GM18870 (cell line): ENCODE data around the gene CHM.

Experiments used
- ATAC-seq: cut with Tn5 transposase; IDR thresholded peaks from one replicate; pipeline ENCODE4 v1.9.1; 2021; ENCODE audit warnings: moderate library complexity; ENCODE audit not compliant: unreplicated experiment

CHM gene

DNA sequence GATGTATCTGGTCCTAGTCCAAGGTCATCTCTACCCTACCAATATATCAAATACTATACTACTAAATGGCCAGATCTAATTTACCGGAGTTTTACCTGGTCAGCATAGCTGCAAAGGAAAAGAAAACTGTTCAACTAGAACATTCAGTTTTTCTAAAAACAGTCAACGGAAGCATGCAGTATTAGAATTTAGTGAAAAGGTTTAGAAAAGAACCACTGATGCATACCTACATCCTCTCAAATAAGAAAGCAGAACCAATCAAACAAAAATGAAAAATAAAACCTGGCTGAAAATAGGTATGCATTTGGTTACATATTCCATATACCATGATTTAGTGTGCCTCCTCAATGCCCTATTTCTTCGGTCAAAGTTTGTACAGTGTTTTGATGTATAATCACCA lies 140.0 kb downstream of the CHM start:
- ATAC-seq, result no peak

DNA sequence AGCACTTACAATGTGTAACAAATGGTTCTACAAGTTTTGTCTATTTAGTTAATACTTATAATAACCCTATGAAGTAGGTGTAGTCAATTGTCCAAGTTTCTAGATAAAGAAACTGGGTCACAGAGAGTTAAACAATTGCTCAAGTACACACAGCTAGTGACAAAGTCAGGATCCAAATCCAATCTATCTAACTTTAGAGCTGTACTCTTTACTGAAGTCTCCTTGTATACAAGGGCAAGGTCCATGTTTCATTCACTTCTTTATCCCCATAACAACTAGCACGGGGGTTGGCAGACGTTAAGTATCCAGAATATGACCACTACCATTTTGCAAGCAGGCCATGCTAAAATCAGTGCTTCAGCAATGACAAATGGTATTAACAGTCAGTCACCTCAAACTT lies 141.0 kb downstream of the CHM start:
- no peak for ATAC-seq

GRCh38 chrX:85905851-85906250 lies 141.5 kb downstream of the CHM start:
- no peak for ATAC-seq

DNA sequence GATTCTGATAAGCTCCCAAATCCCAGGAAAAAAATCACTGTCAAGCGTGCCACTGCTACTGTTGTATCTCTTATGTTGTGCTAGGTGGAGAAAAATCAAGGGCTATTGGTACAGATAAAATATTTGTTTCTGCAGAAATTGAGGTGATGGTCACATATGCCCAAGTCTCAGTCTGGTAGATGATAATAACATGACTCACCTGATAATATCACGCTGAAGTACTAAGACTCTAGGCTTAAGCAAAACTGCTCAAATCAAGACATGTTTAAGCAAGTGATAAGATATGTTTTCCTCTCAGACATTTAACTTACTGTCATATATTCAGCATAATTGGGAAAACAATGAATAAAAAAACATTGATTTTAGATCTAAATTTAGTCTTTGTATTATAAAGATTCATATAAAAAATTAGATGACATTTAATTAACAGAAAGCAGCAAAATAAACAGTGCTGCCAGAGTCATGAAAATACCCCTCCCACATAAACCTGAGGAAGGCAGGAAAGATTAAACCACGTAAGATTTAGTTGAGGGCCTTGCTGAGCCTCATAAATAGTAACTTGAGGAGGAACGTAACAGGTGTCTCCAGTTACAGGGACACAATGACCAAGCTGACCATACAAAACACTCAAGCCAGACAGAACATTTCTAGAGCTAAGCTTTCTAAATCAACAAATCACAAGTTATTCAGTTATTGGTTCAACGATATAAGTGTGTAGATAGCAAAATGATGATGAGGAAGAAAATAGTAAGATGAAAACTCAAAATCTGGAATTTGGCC lies 143.5 kb downstream of the CHM start:
- no peak for ATAC-seq

- ATAC-seq, result no peak
Observed at GRCh38 chrX:85897362-85898126, 149.8 kb downstream of the CHM start.

- no peak for ATAC-seq
Observed at GRCh38 chrX:85882601-85883000, 164.8 kb downstream of the CHM start.

- no peak for ATAC-seq
Observed at GRCh38 chrX:85870585-85870984, 176.8 kb downstream of the CHM start.

DNA sequence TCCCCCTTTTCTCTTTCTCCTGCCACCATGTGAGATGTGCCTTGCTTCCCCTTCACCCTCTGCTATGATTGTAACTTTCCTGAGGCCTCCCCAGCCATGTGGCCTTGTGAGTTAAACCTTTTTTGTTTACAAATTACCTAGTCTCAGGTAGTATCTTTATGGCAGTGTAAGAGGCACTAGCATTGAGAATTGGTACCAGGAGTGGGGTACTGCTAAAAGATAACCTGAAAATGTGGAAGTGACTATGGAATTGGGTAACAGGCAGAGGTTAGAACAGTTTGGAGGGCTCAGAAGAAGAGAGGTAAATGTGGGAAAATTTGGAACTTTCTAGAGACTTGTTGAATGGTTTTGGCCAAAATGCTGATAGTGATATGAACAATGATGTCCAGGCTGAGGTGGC lies 182.0 kb downstream of the CHM start:
- no peak for ATAC-seq

DNA sequence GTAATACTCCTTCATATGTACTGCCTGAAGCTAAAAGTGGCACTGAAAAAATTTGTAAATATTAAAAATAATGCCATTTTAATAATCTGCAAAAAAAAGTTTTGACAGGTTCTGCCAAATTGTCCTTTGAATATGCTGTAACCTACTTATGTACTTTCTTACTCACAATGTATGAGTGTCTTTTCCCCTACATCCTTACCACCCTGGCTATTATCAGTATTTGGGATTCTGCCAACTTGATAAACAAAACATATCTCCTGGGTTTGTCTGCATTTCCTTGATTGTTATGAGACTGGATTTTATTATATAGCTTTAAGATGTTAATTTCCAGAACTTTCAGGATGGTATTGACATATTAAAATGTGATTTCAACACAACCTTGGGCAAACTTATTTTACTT lies 187.9 kb downstream of the CHM start:
- ATAC-seq, result no peak

GRCh38 chrX:85851418-85851817 lies 195.9 kb downstream of the CHM start:
- no peak for ATAC-seq

DNA sequence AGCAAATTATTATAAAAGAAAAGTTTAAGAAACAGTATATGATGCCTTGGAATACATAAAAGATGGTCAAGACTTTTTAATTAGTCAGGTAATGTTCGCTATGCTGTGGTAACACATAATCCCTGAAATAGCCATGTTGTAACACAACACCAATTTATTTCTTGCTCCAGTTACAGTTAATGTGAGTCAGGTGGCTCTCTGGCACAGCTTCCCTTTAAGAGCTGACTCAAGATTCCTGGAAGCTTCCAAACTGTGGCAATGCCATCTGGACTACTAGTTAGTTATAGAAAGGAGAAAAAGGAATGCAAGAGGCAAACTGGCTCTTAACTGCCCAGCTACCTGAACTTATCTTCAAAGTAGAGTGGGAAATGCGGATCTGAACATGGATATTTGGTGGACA lies 210.5 kb downstream of the CHM start:
- ATAC-seq, result no peak

DNA sequence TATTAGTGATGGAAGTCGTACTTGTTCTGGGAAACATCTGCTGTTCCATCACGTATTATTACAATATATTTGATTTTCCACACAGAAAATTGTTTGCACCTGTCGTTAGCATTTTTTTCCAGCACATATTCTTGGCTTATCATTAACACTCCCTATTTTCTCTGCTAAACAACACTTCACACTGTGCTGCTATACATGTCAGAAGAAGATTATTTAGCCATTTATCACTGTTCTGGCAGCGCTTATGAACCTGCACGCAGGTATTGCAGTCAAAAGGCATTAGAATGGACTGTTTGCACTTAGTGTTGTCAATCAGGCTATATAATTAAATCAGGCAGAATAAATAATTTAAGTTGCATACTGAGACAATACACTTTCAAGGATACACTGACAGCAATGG lies 218.6 kb downstream of the CHM start:
- ATAC-seq, result no peak

DNA sequence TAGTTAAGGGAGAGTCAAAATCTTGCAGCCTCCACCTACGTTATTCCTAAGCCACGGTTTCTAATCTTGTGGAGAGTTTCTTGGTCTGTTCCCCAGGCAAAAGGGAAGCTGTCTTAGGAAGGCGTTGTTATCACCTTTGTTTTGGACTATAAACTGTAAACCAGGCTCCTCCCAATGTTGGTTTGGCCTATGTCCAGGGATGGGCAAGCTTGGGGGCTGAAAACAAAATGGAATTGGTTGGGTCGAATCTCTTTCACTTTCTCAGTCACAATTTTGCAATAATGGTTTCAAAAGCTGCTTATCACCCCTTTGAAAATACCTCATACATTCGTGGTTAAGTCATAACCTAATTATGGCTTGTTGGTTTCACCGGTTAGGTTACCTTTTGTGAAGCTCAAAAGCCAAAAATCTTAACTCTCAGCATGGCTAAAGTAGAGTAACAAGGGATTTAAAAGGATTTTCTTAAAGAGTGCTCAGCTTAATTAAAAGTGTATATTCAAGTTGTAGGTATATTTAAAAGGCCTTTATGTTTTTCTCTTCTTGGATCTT lies 232.1 kb downstream of the CHM start:
- ATAC-seq, result no peak
